Activated CD4-positive, alpha-beta T cell treated with anti-CD3 and anti-CD28 coated beads, Interleukin-2, amount 10 ng/mL, durations not matched to agents 24 days and 14 days (primary cell): ENCODE measurements around the gene KLK12. TPM values are rescaled to one million over a fixed set of nuclear protein-coding genes. Genes with fewer than 3 reads are reported as not detected.
A peak's percentile ranks its signal among the peaks of the same experiment; 100 is the strongest.

ENCODE experiments used
- DNase-seq: peaks from one replicate; pipeline ENCODE4 v3.0.0; 2022
- H3K27ac Mint-ChIP-seq: one replicate; pipeline ENCODE4 v1.8.0; 2022; ENCODE audit warnings: mild to moderate bottlenecking, mixed read lengths
- H3K27me3 Mint-ChIP-seq: one replicate; pipeline ENCODE4 v1.8.0; 2022; ENCODE audit warnings: mixed read lengths
- H3K36me3 Mint-ChIP-seq: one replicate; pipeline ENCODE4 v1.8.0; 2022; ENCODE audit warnings: low read depth, mild to moderate bottlenecking, mixed read lengths
- H3K4me1 Mint-ChIP-seq: one replicate; pipeline ENCODE4 v1.8.0; 2021; ENCODE audit warnings: mixed read lengths
- H3K4me3 Mint-ChIP-seq: one replicate; pipeline ENCODE4 v1.8.0; 2022; ENCODE audit warnings: mild to moderate bottlenecking, moderate library complexity, mixed read lengths
- H3K9me3 Mint-ChIP-seq: one replicate; pipeline ENCODE4 v1.8.0; 2021; ENCODE audit warnings: mixed read lengths
- intact Hi-C: fragments of 100-400 bp; cut with micrococcal nuclease; formaldehyde crosslinking; loops from one replicate; pipeline ENCODE4 v1.15.1; 2023
- total RNA-seq: library from RNA; stranded (reverse); gene quantifications from 2 replicates; pipeline ENCODE4 v1.2.3, GENCODE V29; 2022

Gene KLK12
- total RNA-seq, 1 donor from 2014 or later: not detected

- Mint-ChIP-seq H3K27ac (no peak overlapping the region), H3K4me3 (no peak overlapping the region), H3K4me1 (no peaks in the 10 kb centered on the region), H3K27me3 (peaks cover 3% of the 10 kb centered on the region), H3K9me3 (no peaks in the 10 kb centered on the region), H3K36me3 (no peaks in the 10 kb centered on the region)
- intact Hi-C loops: no loop called here
- no peak for DNase-seq
Measured at GRCh38 chr19:51031220-51031879, 3.5 kb downstream of the KLK12 start.

GRCh38 chr19:51030631-51031030 lies 4.2 kb downstream of the KLK12 start:
- no peaks in the 10 kb centered on the region for H3K4me1 Mint-ChIP-seq
- H3K4me3 Mint-ChIP-seq: no peak overlapping the region
- H3K27ac Mint-ChIP-seq: no peak overlapping the region
- no peak for DNase-seq
- no peaks in the 10 kb centered on the region for H3K36me3 Mint-ChIP-seq
- intact Hi-C loops: no loop called here
- H3K9me3 Mint-ChIP-seq: no peaks in the 10 kb centered on the region
- H3K27me3 Mint-ChIP-seq: peaks cover 3% of the 10 kb centered on the region

- Mint-ChIP-seq H3K36me3 (no peaks in the 10 kb centered on the region), H3K27ac (no peak overlapping the region), H3K4me3 (no peak overlapping the region), H3K4me1 (no peaks in the 10 kb centered on the region), H3K9me3 (no peaks in the 10 kb centered on the region), H3K27me3 (peaks cover 3% of the 10 kb centered on the region)
- no peak for DNase-seq
- intact Hi-C loops: no loop called here
Measured at GRCh38 chr19:51029718-51030117, 5.1 kb downstream of the KLK12 start.

DNA sequence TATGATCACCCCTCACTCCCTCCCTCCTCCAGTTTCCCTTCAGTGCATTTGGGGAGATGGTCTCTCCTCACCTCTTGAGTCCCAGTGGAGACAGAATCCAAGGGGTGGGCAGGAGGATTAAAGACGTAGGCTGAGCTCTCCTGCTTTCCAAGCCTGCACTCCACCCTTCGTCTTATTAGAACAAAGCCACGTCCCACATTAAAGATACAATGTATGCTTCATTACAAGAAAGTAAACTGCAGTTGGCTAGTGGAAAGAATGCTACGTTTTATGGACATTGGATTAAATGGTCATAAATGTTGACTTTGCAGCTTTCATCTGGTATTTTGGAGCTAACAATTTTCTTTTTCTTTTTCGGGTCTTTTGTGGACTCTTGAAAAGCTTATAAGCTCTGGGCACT lies 6.9 kb downstream of the KLK12 start:
- DNase-seq: no peak
- Mint-ChIP-seq H3K27me3 (peaks cover 3% of the 10 kb centered on the region), H3K27ac (no peak overlapping the region), H3K9me3 (no peaks in the 10 kb centered on the region), H3K4me1 (no peaks in the 10 kb centered on the region), H3K36me3 (no peaks in the 10 kb centered on the region), H3K4me3 (no peak overlapping the region)
- intact Hi-C loops: no loop called here

DNA sequence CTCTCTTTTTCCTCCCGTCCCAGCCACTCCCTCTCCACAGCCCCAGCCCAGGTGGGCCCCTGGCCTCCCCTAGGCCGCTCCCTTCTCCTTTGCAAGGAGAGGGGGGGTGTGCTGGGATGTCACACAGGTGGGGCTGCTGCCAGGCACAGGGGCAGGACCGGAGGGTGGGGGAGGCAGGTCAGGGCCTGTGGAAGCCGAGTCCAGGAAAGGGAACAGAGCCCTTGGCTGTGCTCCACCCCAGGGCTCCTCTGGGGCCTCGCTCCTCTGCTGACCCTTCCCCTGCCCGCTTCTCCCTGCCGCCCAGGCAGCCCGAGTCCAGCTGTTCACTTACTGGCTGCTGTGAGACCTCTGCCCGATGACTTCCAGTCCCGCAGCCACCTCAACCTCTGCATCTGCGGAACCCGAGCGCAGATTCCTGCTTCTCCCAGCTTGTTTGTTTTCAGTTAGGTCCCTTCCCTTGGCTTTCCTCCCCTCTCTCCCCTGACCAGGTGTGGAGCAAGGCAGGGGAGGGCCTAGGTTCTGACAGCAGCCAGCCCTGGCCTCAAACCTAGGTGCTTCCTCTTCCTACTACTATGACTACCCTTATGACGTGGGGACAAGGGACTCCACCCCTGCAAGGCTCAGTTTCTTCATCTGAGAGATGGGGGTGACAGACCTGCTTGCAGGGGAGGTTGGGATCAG lies 7.5 kb downstream of the KLK12 start:
- intact Hi-C loops: no loop called here
- Mint-ChIP-seq H3K4me3 (no peak overlapping the region), H3K27me3 (peaks cover 5% of the 10 kb centered on the region), H3K36me3 (no peaks in the 10 kb centered on the region), H3K4me1 (no peaks in the 10 kb centered on the region), H3K9me3 (no peaks in the 10 kb centered on the region), H3K27ac (no peak overlapping the region)
- no peak for DNase-seq

DNA sequence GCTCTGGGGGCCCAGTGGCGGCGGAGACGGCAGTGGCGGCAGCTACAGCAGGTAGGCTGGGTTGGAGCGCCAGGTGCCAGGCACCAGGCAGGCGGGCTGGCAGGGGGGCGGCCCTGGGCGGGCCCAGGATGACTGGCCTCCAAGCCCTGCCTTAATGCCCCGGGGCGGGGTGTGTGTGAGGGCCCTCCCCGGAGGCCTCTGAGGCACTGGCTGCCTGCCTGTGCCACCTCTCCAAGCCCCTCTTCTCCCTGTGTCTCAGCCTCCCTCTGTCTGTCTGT lies 8.3 kb downstream of the KLK12 start, which contains the start of gene KLK11:
TSS of gene KLK11 (minus strand) at position 63 of the 278 bp plus-strand sequence. CDS start 985 bp downstream, outside the sequence.
- Mint-ChIP-seq H3K4me1 (no peaks in the 10 kb centered on the region), H3K4me3 (no peak within 1 kb of the TSS), H3K27ac (no peak within 1 kb of the TSS), H3K9me3 (no peaks in the 10 kb centered on the region), H3K27me3 (peaks cover 6% of the 10 kb centered on the region), H3K36me3 (no peaks in the 10 kb centered on the region)
- DNase-seq: no peak
- intact Hi-C loops: no loop called here

DNA sequence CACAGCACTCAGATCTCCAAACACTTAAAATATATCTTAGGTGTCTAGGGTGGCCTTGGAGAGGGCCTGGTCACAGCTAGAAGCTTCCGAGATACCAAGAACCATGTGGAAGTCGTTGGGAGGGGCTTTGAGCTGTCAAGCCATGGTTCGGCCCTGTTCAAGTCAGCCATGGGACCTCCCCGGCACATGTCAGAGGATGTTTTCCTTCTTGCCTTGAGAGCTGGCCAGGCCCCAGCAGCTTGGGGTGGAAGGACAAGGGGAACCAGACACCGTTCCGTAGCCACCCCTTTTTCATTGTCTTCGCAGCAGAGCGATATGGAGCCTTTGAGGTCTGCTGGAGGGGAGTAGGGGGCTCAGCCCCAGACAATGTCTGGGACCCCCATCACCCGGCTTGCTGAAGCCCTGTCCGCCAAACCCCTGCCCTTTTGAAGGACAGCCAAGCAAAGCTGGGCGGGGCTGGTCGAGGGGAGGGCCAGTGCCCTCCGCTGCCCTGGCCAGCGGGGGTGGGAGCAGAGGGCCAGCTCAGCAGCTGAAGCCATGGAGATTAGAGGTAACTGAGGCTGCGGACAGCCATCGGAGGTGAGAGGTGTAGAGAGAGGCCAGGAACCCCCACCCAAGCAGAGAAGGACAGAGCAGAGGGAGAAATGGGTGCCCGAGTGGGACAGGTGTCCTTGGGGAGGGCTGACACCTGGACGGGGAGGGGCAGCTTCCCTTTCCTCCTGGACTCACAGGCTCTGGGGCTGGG lies 8.8 kb downstream of the KLK12 start:
- DNase-seq: no peak
- H3K9me3 Mint-ChIP-seq: no peaks in the 10 kb centered on the region
- H3K4me1 Mint-ChIP-seq: no peaks in the 10 kb centered on the region
- no peak overlapping the region for H3K4me3 Mint-ChIP-seq
- H3K27me3 Mint-ChIP-seq: peaks cover 8% of the 10 kb centered on the region
- intact Hi-C loops: no loop called here
- no peak overlapping the region for H3K27ac Mint-ChIP-seq
- no peaks in the 10 kb centered on the region for H3K36me3 Mint-ChIP-seq

GRCh38 chr19:51025401-51025800 lies 9.4 kb downstream of the KLK12 start:
- Mint-ChIP-seq H3K4me1 (no peaks in the 10 kb centered on the region), H3K36me3 (no peaks in the 10 kb centered on the region), H3K9me3 (no peaks in the 10 kb centered on the region), H3K27me3 (peaks cover 9% of the 10 kb centered on the region), H3K27ac (no peak overlapping the region), H3K4me3 (no peak overlapping the region)
- intact Hi-C loops: no loop called here
- DNase-seq: no peak

DNA sequence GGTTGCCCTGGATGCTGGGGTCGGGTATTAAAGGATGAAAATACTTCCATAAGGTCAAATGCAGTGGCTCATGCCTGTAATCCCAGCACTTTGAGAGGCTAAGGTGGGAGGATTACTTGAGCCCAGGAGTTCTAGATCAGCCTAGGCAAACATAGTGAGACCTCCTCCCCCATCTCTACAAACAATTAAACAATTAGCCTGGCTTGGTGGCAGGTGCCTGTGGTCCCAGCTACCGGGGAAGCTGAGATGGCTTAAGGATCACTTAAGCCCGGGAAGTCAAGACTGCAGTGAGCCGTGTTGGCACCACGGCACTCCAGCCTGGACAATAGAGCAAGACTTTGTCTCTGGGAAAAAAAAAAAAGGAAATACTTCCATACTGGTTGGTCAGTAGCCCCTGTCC lies 9.9 kb downstream of the KLK12 start:
- intact Hi-C loops: loop anchor here (5.0 kb wide), 1 partner anchor 67 kb away; no protein-coding TSS in a partner anchor
- no peak for DNase-seq
- Mint-ChIP-seq H3K27ac (no peak overlapping the region), H3K9me3 (no peaks in the 10 kb centered on the region), H3K27me3 (peaks cover 14% of the 10 kb centered on the region), H3K4me1 (peaks cover 1% of the 10 kb centered on the region), H3K4me3 (no peak overlapping the region), H3K36me3 (no peaks in the 10 kb centered on the region)

DNA sequence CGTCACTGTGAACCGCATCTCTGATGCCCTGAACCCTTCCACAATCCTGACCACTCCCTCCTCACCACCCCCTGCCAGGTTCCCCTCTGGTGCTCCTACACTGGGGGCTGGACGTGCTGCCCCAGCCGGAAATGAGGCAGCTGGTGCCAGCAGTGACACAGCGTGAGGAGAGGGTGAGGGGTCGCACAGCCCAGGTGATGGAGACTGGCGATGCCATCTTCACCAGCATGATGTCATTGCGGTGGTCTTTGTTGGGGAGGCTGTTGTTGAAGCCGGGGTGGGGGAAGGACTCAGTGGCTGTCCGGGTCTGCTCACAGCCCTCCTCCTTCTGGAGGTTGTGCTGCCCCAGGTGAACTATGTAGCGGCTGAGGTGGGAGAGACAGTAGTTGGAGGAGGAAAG lies 10.9 kb downstream of the KLK12 start:
- no peak for DNase-seq
- Mint-ChIP-seq H3K27me3 (peaks cover 22% of the 10 kb centered on the region), H3K9me3 (no peaks in the 10 kb centered on the region), H3K27ac (no peak overlapping the region), H3K36me3 (no peaks in the 10 kb centered on the region), H3K4me3 (no peak overlapping the region), H3K4me1 (peaks cover 3% of the 10 kb centered on the region)
- intact Hi-C loops: loop anchor here (5.0 kb wide), 1 partner anchor 68 kb away; no protein-coding TSS in a partner anchor

GRCh38 chr19:51022526-51022925 lies 12.3 kb downstream of the KLK12 start:
- intact Hi-C loops: loop anchor here (5.0 kb wide), 1 partner anchor 70 kb away; no protein-coding TSS in a partner anchor
- Mint-ChIP-seq H3K4me1 (peaks cover 8% of the 10 kb centered on the region), H3K27me3 (peaks cover 30% of the 10 kb centered on the region), H3K36me3 (no peaks in the 10 kb centered on the region), H3K4me3 (no peak overlapping the region), H3K27ac (no peak overlapping the region), H3K9me3 (no peaks in the 10 kb centered on the region)
- no peak for DNase-seq

- intact Hi-C loops: loop anchor here (5.0 kb wide), 1 partner anchor 71 kb away; no protein-coding TSS in a partner anchor
Measured at GRCh38 chr19:51020988-51021651, 13.7 kb downstream of the KLK12 start.

GRCh38 chr19:51019544-51019925 lies 15.3 kb downstream of the KLK12 start, which contains the start of gene KLK10:
Gene KLK10 (minus strand): TSS chr19:51019709. CDS start chr19:51019130, 579 bp downstream.
- peaks cover 12% of the 10 kb centered on the region for H3K4me1 Mint-ChIP-seq
- H3K4me3 Mint-ChIP-seq: peak within 1 kb of the TSS; percentile 56
- intact Hi-C loops: no loop called here
- no peak within 1 kb of the TSS for H3K27ac Mint-ChIP-seq
- H3K27me3 Mint-ChIP-seq: peaks cover 52% of the 10 kb centered on the region
- H3K36me3 Mint-ChIP-seq: peaks cover 4% of the 10 kb centered on the region
- no peak for DNase-seq
- no peaks in the 10 kb centered on the region for H3K9me3 Mint-ChIP-seq

More at GRCh38 chr19:51020988-51021651, 13.7 kb downstream of the KLK12 start:
- Mint-ChIP-seq H3K9me3 (no peaks in the 10 kb centered on the region), H3K4me1 (peaks cover 12% of the 10 kb centered on the region), H3K27me3 (peaks cover 40% of the 10 kb centered on the region), H3K36me3 (peaks cover 3% of the 10 kb centered on the region), H3K4me3 (no peak overlapping the region), H3K27ac (no peak overlapping the region)
- DNase-seq: peak; percentile 60
